ENCODE data around the gene AADAT.
"Not testable (repeated sequence)": the region's sequence is repeated elsewhere in the genome, so short reads cannot be mapped to it uniquely, and the experiment has no call there.

The AADAT gene

DNA sequence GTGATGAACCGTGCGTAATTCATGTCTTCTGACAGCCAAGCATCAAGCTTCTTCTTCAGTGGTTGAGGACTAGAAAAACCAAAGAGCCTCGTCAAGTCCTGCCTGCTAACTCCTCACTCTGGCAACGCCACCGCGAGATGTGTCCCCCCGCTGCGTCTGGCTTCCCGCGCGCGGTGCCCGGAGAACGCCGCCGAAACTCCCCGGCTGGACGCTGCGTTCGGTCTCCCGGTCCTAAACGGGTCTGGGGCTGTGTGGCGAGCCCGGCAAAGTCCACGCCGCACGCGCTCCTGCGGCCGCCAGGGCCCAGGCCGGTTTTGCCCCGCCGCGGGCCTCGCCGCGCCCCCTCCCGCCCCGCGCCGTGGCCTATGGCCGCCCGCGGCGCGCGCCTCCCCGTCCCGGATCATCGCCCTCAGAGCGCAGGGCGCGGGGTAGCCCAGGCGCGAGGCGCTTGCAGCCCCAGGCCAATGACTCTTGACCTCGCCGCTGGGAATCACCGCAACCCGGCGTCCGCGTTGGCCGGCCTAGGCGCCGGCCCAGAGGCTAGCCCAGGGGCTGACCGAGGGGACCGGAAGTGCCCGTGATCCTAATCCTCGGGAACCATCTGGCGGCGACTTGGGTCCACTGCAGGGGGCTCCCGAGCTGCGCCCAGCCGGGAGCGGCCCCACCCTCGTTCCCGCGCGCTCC is at the start of gene AADAT:
Gene AADAT, minus strand, starts transcription at position 289 of the 684 bp plus-strand sequence. Its CDS starts 266 bp downstream, at position 23.
- DNase-seq (ENCODE audit: low read depth, low spot score): no peak

DNA sequence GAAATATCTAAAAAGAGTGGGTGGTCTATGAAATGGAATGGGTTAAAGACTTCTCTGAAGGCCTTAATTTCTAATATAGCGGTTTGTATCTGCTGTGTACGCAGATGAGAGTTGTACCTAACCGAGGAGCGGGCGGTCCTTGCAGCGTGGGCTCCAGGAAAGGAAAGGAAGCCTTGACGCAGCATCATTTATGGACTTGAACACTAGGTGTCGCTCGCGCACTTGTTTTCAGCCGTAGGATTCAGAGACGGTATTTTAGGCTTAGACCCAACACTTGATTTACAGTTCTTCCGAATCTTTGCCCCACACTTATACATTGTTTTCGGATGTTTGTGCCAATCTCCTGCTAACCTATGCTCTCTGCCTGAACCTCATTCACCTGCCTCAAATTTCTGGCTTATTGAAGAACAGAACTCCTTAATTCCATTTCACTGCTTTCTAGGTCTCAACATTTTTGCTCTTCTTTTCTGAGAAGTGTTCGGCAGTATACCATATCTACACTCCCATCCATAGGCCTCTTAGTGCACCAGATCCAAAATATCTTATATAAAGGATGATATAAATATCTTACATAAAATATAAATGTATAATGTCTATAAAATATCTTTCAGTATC is 48.9 kb upstream of the AADAT start:
- DNase-seq (ENCODE audit: low read depth, low spot score): peak; percentile 53

DNA sequence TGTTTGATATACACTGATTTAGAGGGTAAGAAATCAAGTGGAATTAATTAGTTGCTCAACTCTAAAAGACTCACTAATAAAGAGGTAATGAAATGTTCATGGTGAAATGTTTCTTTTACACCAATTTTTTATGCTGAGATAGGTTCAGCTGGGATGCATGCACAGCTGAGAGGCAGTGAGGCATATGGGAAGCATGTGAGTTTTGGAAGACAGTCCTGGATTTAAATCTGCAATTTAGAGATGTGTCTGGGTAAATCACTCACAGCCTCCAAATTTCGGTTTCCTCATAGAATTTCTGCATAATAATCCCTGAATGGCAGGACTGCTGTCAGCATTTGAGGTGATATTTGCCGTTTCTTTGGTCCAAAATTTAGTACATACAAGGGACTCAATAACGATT is 48.2 kb upstream of the AADAT start:
- DNase-seq (ENCODE audit: low read depth, low spot score): no peak

DNA sequence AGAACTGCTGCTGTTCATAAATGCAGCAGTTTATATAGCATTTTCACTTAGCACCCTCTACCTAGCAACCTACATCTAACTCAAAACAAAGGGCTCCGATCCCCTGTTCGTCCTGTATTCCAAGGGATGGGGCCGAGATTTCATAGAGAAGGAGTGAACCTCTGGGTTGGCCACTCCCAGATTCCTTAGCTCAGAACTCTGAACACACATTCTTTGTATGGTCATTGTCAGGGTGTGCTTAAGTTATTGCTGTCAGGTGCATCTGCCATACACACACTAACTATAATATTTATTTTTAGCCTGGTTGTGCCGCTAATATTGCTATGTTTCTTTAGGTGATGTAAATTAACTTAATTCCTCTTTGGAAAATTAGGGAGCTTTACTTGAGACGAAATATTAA is 47.7 kb upstream of the AADAT start:
- DNase-seq (ENCODE audit: low read depth, low spot score): no peak

DNA sequence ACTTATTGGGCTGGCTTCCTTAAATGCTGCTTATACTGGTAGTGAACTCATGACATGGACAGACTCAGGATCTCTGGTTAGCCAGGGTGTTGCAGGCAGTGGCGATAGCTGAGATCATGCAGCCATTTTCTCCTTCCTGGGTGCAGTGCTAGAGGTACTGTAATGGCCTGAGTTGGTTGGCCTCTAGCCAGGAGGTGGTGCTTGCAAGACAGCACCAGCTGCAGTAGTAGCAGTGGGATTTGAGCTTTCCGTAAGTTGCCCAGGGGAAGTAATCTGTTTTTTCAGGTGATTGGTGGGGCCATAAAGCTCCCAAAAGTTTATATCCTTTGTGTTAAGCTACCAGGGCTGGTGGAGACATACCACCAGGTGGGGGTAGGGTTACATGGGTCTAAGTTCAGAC is 45.1 kb upstream of the AADAT start:
- no peak for DNase-seq (ENCODE audit: low read depth, low spot score)

DNA sequence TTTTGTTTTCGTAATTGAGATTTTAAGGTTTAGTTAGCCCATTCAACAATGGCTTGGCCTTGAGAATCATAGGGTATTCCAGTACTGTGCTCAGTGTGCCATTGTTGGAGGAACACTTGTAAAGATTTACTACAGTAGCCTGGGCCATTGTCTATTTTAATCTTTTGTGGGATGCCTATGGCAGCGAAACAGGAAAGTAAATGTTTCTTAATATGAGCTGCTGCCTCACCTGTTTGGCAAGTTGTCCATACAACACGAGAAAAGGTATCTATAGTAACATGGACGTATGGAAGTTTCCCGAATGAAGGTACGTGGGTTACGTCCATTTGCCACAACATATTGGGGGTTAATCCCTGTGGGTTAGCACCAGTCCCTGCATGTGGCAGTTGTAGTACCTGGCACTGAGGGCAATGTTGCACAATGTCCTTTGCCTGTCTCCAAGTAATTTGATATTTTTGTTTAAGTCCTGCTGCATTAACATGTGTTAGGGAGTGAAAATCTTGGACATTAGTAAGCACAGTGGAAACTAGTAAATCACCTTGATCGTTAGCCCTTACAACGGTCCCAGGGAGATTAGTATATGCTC is 38.6 kb upstream of the AADAT start:
- no peak for DNase-seq (ENCODE audit: low read depth, low spot score)

DNA sequence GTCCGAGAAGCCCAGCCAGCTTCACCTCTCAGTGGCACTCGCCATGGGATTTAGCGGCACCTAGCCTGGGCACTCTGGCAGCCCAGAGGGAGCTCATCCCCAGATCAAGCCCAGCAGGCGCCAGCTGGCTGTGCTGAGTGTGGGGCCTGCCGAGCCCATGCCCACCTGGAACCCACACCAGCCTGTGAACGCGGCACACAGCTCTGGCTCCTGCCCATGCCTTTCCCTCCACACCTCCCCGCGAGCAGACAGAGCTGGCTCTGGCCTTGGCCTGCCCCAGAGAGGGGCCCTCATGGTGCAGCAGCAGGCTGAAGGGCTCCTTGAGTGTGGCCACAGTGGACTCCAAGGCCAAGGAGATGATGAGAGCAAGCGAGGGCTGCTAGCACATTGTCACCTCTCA is 38.0 kb upstream of the AADAT start:
- no peak for DNase-seq (ENCODE audit: low read depth, low spot score)

DNA sequence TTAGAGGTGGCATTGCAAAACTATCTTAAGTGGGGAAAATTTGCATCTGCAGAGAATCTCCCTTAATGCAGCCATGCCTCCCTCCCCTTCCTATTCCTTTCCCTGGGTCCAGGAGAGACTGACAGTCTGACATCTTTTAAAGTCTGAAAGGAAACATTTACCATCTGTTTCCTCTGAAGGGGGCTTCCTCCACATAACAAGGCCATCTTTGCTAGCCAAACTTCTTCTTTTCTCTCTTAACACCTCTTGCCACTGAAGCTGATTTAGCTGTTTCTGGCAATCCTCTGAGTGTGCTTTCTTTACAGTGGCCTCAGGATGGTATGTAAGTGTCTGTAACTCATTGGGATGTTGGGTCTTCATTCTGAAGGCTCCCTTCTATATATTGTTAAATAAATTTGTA is 34.6 kb upstream of the AADAT start:
- DNase-seq (ENCODE audit: low read depth, low spot score): no peak

DNA sequence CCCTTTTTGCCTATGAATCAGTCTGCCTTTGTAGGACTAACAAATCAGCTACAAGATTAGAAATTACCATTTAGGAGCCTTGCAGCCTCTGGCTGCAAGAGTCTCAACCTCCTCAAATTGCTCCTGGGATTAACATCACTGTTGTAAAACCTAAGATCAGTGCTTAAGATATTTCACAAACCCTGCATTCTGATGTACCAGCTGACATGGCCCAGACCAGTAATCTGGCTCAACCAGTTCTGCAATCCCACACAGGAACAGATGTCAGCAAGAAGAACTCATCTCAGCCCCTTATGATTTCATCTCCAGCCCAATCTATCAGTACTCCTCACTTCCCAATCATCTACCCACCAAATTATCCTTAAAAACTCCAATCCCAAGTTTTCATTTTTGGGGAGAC is 32.5 kb upstream of the AADAT start:
- DNase-seq (ENCODE audit: low read depth, low spot score): no peak

DNA sequence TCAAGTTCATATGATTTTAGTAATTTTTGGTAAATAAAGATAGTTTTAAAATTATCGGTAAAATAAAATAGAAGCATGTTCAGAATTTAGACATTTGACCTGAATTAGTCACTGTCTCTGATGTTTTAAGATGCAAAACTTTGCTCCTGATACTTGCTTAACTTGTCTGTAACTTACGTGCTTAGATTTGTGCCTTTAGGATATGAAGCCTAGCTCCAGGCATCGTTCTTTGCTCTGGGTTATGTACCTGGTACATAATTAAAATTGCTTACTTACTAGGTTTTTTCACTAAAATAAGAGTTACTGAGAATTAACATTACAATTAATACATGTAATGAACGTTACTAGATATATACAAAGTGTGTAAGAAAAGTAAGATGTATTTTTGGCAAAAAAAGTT is 24.9 kb upstream of the AADAT start:
- no peak for DNase-seq (ENCODE audit: low read depth, low spot score)

DNA sequence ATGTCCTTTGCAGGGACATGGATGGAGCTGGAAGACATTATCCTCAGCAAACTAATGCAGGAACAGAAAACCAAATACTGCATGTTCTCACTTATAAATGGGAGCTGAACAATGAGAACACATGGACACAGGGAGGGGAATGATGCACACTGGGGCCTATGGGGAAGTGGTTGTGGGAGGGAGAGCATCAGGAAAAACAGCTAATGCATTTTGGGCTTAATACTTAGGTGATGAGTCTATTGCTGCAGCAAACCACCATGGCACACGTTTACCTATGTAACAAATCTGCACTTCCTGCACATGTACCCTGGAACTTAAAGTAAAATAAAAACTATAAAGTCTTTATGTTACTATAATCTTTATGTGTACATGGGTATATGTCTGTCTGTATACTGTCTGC is 24.4 kb upstream of the AADAT start:
- DNase-seq (ENCODE audit: low read depth, low spot score): not testable (repeated sequence)

DNA sequence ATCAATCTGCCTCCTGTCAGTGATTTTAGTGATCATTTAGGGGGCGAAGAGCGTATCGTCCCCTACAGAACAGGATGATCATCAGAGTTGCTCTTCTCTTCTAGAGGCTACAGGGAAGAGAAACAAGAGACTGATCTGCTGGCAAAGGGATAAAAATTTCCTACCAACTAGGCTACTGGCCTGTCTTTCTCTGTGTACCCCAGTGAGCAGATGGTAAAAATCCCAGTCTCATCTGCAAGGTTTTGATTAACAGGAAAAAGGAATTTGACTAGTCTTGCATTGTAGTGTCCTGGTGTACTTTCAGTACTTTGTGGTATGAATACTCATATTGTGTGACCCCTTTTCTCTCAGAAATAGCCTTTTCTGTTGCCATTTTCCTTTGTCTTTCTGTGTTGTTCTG is 21.8 kb upstream of the AADAT start:
- DNase-seq (ENCODE audit: low read depth, low spot score): no peak

DNA sequence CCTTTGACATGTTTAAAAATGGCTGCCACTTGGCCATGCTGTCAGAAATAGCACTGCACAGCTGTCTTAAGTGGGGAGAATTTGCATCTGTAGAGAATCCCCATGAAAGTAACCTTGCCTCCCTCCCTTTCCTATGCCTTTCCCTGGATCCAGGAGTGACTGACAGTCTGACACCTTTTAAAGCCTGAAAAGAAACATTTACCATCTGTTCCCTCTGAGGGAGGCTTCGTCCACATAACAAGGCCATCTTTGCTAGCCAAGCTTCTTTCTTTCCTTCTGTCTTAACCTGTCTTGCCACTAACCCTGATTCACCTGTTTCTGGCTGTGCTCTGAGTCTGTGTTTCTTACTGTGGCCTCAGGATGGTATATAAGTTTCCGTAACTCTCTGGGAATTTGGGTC is 21.3 kb upstream of the AADAT start:
- DNase-seq (ENCODE audit: low read depth, low spot score): no peak

DNA sequence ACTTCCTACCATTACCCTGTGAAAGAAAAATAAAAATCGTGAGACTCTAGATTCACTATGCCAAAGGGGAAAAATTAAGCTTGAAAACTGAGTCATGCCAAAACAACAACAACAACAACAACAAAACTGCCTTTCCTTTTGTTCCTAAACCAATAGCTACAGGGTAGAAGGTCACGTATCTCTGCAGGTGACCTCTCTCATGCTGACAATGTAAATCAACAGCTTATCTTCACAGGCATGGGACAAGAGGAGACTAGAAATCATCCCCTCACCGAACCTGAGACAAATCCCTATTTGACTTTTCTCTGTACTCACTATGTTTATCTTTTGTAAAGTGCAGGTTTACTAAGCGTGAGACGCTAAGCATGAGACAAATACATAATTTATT is 20.5 kb upstream of the AADAT start:
- DNase-seq (ENCODE audit: low read depth, low spot score): no peak

DNA sequence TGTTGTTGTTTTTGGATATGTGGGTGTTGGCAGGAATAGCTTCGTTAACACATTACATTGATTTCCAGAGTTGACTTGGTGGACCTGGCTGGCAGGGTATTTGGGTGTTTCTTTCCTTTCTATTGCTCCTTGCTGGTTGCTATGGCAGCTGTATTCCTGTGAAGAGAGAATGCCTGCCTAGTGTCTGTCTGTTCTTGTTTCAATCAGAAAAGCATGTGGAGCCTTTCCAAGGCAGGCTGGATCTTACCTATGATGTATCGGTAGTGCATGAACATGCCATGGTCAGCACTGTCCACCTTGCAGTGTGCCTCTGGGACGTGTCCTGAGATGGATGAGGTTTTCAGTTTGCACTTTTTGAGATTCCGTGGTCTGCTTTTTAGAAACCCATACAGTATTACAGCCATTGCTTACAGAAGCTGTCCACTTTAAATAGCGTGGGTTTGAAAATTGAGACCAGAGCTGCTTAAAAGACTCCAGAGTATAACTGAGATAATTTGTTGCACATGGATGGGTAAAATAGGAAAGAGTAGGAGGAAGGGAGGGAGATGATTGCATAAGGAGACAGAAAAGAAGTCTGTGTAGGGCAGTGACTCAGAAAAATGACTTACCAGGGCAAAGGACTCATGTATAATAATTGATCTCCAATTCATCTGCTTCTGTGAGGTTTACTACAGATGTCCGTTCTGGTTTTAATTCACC is 20.0 kb upstream of the AADAT start:
- DNase-seq (ENCODE audit: low read depth, low spot score): no peak

DNA sequence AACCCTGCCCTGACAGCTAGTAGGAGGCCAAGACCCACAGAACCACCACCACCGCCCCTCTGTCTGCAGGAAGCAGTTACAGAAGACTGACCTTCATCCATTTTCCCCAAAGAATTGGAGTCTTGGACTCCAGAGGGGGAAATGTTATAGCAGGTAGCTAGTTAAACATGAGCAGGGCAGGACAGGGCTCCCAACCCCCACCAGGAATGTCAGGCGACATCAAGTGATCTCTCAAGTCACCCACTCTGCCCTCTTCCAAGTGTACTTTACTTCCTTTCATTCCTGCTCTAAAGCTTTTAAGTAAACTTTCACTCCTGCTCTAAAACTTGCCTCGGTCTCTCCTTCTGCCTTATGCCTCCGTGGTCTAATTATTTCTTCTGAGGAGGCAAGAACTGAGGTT is 17.1 kb upstream of the AADAT start:
- no peak for DNase-seq (ENCODE audit: low read depth, low spot score)

DNA sequence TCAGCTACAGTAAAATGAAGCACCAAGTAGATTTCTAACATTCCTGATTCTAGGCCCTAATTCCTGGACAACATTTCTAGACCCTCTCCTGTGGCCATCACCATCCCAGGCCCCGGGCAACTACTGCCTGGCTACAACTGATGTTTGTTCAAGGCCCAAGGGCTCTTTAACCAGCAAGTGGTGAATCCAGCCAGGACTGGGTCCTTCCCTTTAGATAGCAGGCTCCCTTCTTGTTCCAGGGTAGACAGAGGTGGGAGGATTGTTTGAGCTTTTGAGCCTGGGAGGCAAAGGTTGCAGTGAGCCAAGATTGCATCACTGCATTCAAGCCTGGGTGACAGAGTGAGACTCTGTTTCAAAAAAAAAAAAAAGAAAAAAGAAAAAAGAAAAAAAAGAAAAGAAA is 12.7 kb upstream of the AADAT start:
- no peak for DNase-seq (ENCODE audit: low read depth, low spot score)

DNA sequence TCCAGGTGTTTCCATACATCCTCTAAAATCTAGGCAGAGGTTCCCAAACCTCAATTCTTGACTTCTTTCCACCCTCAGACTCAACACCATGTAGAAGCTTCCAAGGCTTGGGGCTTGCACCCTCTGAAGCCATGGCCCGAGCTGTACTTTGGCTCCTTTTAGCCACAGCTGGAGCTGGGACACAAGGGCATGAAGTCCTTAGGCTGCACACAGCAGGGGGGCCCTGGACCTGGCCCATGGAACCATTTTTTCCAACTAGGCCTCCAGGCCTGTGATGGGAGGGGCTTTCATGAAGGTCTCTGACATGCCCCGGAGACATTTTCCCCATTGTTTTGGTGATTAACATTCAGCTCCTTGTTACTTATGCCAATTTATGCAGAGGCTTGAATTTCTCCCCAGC is 8.4 kb upstream of the AADAT start:
- DNase-seq (ENCODE audit: low read depth, low spot score): not testable (repeated sequence)

DNA sequence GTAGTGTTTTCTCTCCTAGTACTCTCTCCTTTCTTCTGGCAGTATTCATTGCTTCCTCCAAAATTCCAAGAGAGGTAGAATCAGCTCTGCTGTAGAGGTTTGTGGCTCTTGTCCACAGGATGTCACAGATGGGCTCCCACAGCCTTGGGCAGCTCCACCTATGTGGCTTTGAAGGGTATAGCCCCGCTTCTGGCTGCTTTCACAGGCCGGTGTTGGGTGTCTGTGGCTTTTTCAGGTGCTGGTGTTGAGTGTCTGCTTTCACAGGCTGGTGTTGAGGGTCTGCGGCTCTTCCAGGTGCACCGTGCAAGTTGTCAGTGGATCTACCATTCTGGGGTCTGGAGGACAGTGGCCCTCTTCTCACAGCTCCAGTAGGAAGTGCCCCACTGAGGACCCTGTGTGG is 7.9 kb upstream of the AADAT start:
- no peak for DNase-seq (ENCODE audit: low read depth, low spot score)

DNA sequence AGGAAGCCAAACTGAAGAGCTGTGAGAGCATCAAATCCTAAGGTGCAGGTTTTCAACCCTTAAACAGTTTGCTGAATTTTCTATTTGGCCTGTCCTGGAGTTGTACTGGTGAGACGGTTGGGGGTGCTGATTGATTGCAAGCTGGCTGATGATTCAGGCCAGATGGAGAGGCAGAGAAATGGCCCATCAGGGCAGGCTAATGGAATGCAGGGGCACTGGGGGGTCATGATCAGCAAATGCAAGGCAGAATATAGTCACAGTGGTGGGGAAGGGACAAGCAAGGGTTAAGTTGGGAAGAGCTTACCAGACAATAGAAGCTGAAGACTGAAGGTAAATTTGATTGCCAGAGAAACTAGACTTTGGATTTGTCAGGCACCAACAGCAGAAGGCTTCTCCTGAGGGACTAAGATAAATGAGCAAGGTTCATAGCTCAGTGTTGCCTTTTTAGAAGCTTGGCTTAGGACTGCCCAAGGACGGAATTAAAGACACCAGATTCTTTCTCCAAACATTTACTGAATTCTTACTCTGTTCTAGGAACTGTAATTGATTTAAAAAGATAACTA is 4.3 kb upstream of the AADAT start:
- DNase-seq (ENCODE audit: low read depth, low spot score): no peak

DNA sequence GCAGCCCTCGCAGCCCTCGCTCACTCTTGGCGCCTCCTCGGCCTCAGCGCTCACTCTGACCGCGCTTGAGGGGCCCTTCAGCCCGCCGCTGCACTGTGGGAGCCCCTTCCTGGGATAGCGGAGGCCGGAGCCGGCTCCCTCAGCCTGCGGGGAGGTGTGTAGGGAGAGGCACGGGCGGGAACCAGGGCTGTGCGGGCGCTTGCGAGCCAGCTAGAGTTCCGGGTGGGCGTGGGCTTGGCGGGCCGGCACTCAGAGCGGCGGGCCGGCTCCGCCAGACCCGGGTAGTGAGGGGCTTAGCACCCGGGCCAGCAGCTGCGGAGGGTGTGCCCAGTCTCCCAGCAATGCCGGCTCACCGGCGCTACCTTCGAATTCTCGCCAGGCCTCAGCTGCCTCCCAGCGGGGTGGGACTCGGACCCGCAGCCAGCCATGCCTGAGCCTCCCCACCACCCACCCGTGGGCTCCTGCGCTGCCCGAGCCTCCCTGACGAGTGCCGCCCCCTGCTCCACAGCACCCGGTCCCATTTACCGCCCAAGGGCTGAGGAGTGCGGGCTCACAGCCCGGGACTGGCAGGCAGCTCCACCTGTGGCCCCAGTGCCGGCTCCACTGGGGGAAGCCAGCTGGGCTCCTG is 1.4 kb upstream of the AADAT start:
- DNase-seq (ENCODE audit: low read depth, low spot score): no peak
